Liver (tissue), 9 donors: ENCODE data around the gene TBC1D5. TPM values are rescaled to one million over a fixed set of nuclear protein-coding genes. Genes with fewer than 3 reads are reported as not detected.

ENCODE experiments used
- DNase-seq: peaks from one replicate; pipeline ENCODE4 v3.0.0-alpha.2; 2017; ENCODE audit warnings: low spot score
- H3K27ac ChIP-seq, 2 donors: one replicate each; pipeline ENCODE4 v1.7.0; 2013; ENCODE audit warnings: inconsistent platforms in 2 of 2, low read length in 2 of 2, control low read depth in 1 of 2, low read depth in 1 of 2, mild to moderate bottlenecking in 1 of 2
- H3K27me3 ChIP-seq, 4 donors: one replicate each; pipeline versions ENCODE4 v1.6.1 to v1.7.0; 2013; ENCODE audit warnings: low read length in 3 of 4, inconsistent platforms in 1 of 4, mild to moderate bottlenecking in 1 of 4, moderate library complexity in 1 of 4; ENCODE audit not compliant: control insufficient read depth in 4 of 4, insufficient read depth in 4 of 4
- H3K36me3 ChIP-seq, 4 donors: one replicate each; pipeline versions ENCODE4 v1.6.1 to v1.7.0; 2013; ENCODE audit warnings: low read length in 3 of 4, mild to moderate bottlenecking in 3 of 4, low read depth in 1 of 4, moderate library complexity in 1 of 4; ENCODE audit not compliant: control insufficient read depth in 4 of 4, insufficient read depth in 3 of 4
- H3K4me1 ChIP-seq, 4 donors: one replicate each; pipeline versions ENCODE4 v1.6.1 to v1.7.0; 2013; ENCODE audit warnings: low read length in 3 of 4, mild to moderate bottlenecking in 3 of 4, moderate library complexity in 1 of 4; ENCODE audit not compliant: control insufficient read depth in 4 of 4, insufficient read depth in 4 of 4
- H3K4me3 ChIP-seq, 3 donors: one replicate each; pipeline versions ENCODE4 v1.6.1 to v1.7.0; 2013; ENCODE audit warnings: low read length in 3 of 3, control low read depth in 1 of 3, low read depth in 1 of 3, mild to moderate bottlenecking in 1 of 3
- H3K9ac ChIP-seq, 2 donors: one replicate each; pipeline ENCODE4 v1.7.0; 2013; ENCODE audit warnings: low read length in 2 of 2, mild to moderate bottlenecking in 2 of 2, moderate library complexity in 2 of 2, control low read depth in 1 of 2, low read depth in 1 of 2
- H3K9me3 ChIP-seq, 4 donors: one replicate each; pipeline versions ENCODE4 v1.6.1 to v1.7.0; 2013; ENCODE audit warnings: low read length in 3 of 4; ENCODE audit not compliant: control insufficient read depth in 4 of 4
- EGR1 ChIP-seq, 2 donors: IDR thresholded peaks; 2 replicates each; pipeline ENCODE4 v1.6.1; 2016 to 2018; ENCODE audit warnings: antibody characterized with exemption in 2 of 2, low read depth in 2 of 2
- FOXA1 ChIP-seq: IDR thresholded peaks from 2 replicates; pipeline ENCODE4 v1.6.1; 2016; ENCODE audit warnings: antibody characterized with exemption
- FOXA2 ChIP-seq: IDR thresholded peaks from 2 replicates; pipeline ENCODE4 v1.6.1; 2016; ENCODE audit warnings: antibody characterized with exemption
- HNF4G ChIP-seq: IDR thresholded peaks from 2 replicates; pipeline ENCODE4 v1.6.1; 2016; ENCODE audit warnings: antibody characterized with exemption
- JUND ChIP-seq, 2 donors: IDR thresholded peaks; 2 replicates each; pipeline ENCODE4 v1.6.1; 2016; ENCODE audit warnings: antibody characterized with exemption in 2 of 2
- NR2F2 ChIP-seq: IDR thresholded peaks from 2 replicates; pipeline ENCODE4 v1.6.1; 2016; ENCODE audit warnings: antibody characterized with exemption
- RAD21 ChIP-seq, 2 donors: IDR thresholded peaks; 2 replicates each; pipeline ENCODE4 v1.6.1; 2016; ENCODE audit warnings: antibody characterized with exemption in 2 of 2, mild to moderate bottlenecking in 2 of 2
- REST ChIP-seq: IDR thresholded peaks from 2 replicates; pipeline ENCODE4 v1.6.1; 2016; ENCODE audit warnings: antibody characterized with exemption, mild to moderate bottlenecking
- SP1 ChIP-seq: IDR thresholded peaks from 2 replicates; pipeline ENCODE4 v1.6.1; 2018; ENCODE audit warnings: antibody characterized with exemption, mild to moderate bottlenecking
- TAF1 ChIP-seq: conservative IDR thresholded peaks from 2 replicates; pipeline ENCODE4 v1.6.1; 2016; ENCODE audit warnings: antibody characterized with exemption, mild to moderate bottlenecking
- YY1 ChIP-seq: IDR thresholded peaks from 2 replicates; pipeline ENCODE4 v1.6.1; 2016; ENCODE audit warnings: antibody characterized with exemption, mild to moderate bottlenecking
- WGBS: extraction: QIAGEN DNeasy Blood & Tissue Kit; methylation state at CpG from one replicate; pipeline ENCODE4 v1.1.7; 2013; 5-methylcytosine and 5-hydroxymethylcytosine counted together
- polyA plus RNA-seq, 2 donors: library from polyadenylated mRNA; stranded (reverse) in 1 of 2; unstranded in 1 of 2; fragments of 200-250 nt in 1 of 2; fragments of >200 nt in 1 of 2; fragmentation: Nextera tagmentation in 1 of 2; extraction: Ambion mirVana in 1 of 2; gene quantifications; one replicate each; pipeline versions ENCODE4 v1.2.1 to v1.2.3, GENCODE V29; 2013 to 2015
- total RNA-seq, 2 donors: library from RNA; depleted of rRNA; stranded (reverse); fragments of >200 nt; gene quantifications; one replicate each; pipeline ENCODE4 v1.2.3, GENCODE V29; 2014
- TF ChIP-seq, protein P1 (sequence below): fragments of 150-350 bp; IDR thresholded peaks from 2 replicates; pipeline ENCODE4 v1.5.1; 2017; ENCODE audit warnings: improper control_type of control experiment, low read depth, low read length; ENCODE audit not compliant: missing input control
- TF ChIP-seq, protein P2 (sequence below): IDR thresholded peaks from 2 replicates; pipeline ENCODE4 v1.6.1; 2016; ENCODE audit warnings: antibody characterized with exemption
- TF ChIP-seq, protein P3 (sequence below): IDR thresholded peaks from 2 replicates; pipeline ENCODE4 v1.6.1; 2016; ENCODE audit warnings: antibody characterized with exemption
- donor health status: healthy.
- donor health status: healthy.
- donor health status: healthy.
- donor health status: healthy.
- donor health status: healthy.

The TBC1D5 gene
- total and polyA plus RNA-seq, 4 donors, result 9.1 to 45.6 (median 25.6) TPM

GRCh38 chr3:17181413-17181907, 561.0 kb downstream of the TBC1D5 start:
- Histone ChIP-seq H3K4me3 (no peak overlapping the region), H3K4me1 (no peaks in the 10 kb centered on the region), H3K9ac (no peak overlapping the region), H3K27me3 (no peaks in the 10 kb centered on the region), H3K9me3 (no peaks in the 10 kb centered on the region), H3K36me3 (peaks cover 0 to 9% (median 7%) of the 10 kb centered on the region in 4 donors), H3K27ac (no peak overlapping the region)
- 98% methylated on average over 2 of the region's 2 CpGs for WGBS
- DNase-seq, result no peak
- TF ChIP-seq, protein P1, sequence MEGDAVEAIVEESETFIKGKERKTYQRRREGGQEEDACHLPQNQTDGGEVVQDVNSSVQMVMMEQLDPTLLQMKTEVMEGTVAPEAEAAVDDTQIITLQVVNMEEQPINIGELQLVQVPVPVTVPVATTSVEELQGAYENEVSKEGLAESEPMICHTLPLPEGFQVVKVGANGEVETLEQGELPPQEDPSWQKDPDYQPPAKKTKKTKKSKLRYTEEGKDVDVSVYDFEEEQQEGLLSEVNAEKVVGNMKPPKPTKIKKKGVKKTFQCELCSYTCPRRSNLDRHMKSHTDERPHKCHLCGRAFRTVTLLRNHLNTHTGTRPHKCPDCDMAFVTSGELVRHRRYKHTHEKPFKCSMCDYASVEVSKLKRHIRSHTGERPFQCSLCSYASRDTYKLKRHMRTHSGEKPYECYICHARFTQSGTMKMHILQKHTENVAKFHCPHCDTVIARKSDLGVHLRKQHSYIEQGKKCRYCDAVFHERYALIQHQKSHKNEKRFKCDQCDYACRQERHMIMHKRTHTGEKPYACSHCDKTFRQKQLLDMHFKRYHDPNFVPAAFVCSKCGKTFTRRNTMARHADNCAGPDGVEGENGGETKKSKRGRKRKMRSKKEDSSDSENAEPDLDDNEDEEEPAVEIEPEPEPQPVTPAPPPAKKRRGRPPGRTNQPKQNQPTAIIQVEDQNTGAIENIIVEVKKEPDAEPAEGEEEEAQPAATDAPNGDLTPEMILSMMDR, result no peak
- TF ChIP-seq JUND (IDR thresholded peaks at IDR 0.05), result no peak
- TF ChIP-seq SP1, result no peak
- no peak for TF ChIP-seq NR2F2
- TF ChIP-seq RAD21 (IDR thresholded peaks at IDR 0.05), result no peak
- TF ChIP-seq FOXA1, result no peak
- TF ChIP-seq, protein P2, sequence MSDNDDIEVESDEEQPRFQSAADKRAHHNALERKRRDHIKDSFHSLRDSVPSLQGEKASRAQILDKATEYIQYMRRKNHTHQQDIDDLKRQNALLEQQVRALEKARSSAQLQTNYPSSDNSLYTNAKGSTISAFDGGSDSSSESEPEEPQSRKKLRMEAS, result no peak
- TF ChIP-seq YY1, result no peak
- no peak for TF ChIP-seq EGR1 (IDR thresholded peaks at IDR 0.05; ENCODE audit: low read depth in 2 of 2)
- no peak for TF ChIP-seq TAF1

- H3K9me3 ChIP-seq, result no peaks in the 10 kb centered on the region
- H3K27me3 ChIP-seq, result no peaks in the 10 kb centered on the region
- peaks cover 0 to 9% (median 6%) of the 10 kb centered on the region in 4 donors for H3K36me3 ChIP-seq
- TF ChIP-seq EGR1 (IDR thresholded peaks at IDR 0.05; ENCODE audit: low read depth in 2 of 2), result no peak
- no peak for TF ChIP-seq HNF4G
- no peak for TF ChIP-seq REST
- no peak for TF ChIP-seq JUND (IDR thresholded peaks at IDR 0.05)
- TF ChIP-seq, protein P3, sequence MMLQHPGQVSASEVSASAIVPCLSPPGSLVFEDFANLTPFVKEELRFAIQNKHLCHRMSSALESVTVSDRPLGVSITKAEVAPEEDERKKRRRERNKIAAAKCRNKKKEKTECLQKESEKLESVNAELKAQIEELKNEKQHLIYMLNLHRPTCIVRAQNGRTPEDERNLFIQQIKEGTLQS, result no peak
- TF ChIP-seq FOXA2, result no peak
- TF ChIP-seq SP1, result no peak
- TF ChIP-seq FOXA1, result no peak
- TF ChIP-seq TAF1, result no peak
- DNase-seq, result no peak
- 91% methylated on average over 7 of the region's 7 CpGs for WGBS
- no peak overlapping the region for H3K27ac ChIP-seq
- no peaks in the 10 kb centered on the region for H3K4me1 ChIP-seq
- no peak overlapping the region for H3K9ac ChIP-seq
- no peak overlapping the region for H3K4me3 ChIP-seq
These were observed 562.8 kb downstream of the TBC1D5 start for GRCh38 chr3:17179381-17180205.
